ENCODE measurements around the gene NRXN2.
"Not testable (repeated sequence)": the region's sequence is repeated elsewhere in the genome, so short reads cannot be mapped to it uniquely, and the experiment has no call there.

NRXN2 gene

GRCh38 chr11:64561984-64562722 is 160.8 kb downstream of the NRXN2 start:
- no peak for DNase-seq

GRCh38 chr11:64561429-64561828 is 161.6 kb downstream of the NRXN2 start:
- DNase-seq = not testable (repeated sequence)

GRCh38 chr11:64560941-64561340 is 162.1 kb downstream of the NRXN2 start:
- DNase-seq = no peak

- DNase-seq = no peak
Measured at GRCh38 chr11:64560139-64560771, 162.7 kb downstream of the NRXN2 start.

- DNase-seq = no peak
Measured at GRCh38 chr11:64559351-64560138, 163.5 kb downstream of the NRXN2 start.

GRCh38 chr11:64558869-64559268 is 164.1 kb downstream of the NRXN2 start:
- no peak for DNase-seq

GRCh38 chr11:64558065-64558745 is 164.8 kb downstream of the NRXN2 start:
- no peak for DNase-seq

- DNase-seq = no peak
Measured at GRCh38 chr11:64556721-64557250, 166.2 kb downstream of the NRXN2 start.
